HCT116 (cell line): ENCODE results near the gene SUCLG1.

Experiments
- EZH2 ChIP-seq: fragments of 200-600 bp; sonication (generic); IDR thresholded peaks from 2 replicates; pipeline ENCODE4 v1.6.1; 2017; ENCODE audit warnings: antibody characterized with exemption, mixed run types
- POLR2A ChIP-seq: IDR thresholded peaks from 2 replicates; pipeline ENCODE4 v1.7.0; 2011; ENCODE audit warnings: borderline replicate concordance; ENCODE audit not compliant: insufficient read depth, insufficient read length; ENCODE audit errors: extremely low read depth

DNA sequence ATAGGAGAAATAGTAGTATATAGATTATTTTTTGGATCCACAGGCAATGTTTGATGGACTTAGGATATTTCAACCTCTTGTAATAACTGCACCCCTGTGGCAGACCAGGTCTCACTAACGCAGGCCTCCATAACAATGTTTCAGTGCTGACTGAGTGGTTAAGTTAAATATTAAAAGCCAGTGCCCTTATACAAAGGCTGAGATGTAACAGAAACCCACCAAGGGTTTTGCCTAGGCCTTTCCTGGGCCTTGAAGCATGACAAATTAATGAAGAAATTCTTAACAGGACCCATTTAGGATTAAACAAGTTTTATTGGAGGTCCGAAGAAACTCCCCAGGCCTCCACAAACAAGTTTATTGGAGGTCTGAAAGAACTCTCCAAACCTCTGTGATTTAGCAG lies 1.6 kb upstream of the SUCLG1 start:
- no peak for TF ChIP-seq POLR2A
- no peak for TF ChIP-seq EZH2
